HG02763 (cell line): ENCODE results near the gene AOPEP.

ENCODE experiments used
- ATAC-seq: cut with Tn5 transposase; IDR thresholded peaks from one replicate; pipeline ENCODE4 v1.9.1; 2021; ENCODE audit warnings: mild to moderate bottlenecking, moderate library complexity; ENCODE audit not compliant: unreplicated experiment

The AOPEP gene

DNA sequence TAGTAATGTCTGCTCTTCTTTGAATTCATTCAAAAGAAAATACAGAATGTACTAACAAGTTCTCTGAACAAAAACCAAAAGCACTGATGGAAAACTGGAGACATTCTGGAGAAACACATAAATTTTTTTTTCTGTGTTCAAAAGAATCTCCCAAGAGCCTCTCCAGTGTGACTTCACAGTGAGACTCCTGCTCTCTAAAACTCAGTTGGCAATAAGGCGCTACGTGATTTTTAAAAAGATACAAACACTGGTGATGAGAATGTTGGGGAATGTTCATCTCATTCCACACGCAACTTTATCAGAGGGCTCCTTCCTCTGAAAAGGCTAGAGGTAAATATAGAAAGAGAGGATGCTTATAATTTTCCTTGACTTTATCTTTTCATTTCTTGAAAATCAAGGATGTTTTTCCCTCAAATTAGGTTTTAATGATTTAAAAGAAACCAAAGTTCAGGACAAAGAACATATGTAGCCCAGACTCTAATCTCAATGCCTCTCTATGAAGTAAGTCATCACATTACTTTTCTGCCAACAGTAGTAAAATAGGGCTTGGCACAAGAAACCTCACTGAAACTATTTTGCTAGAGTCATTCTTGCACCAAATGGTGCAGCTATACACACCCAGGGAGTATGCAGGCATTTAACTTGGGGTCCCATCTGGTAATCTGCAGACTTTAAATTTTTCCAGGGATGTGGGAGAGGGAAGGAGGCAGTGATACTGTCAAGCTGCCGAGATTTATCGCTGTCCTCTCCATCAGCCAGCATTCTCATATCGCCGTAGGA lies 12.9 kb upstream of the AOPEP start:
- ATAC-seq, result no peak

DNA sequence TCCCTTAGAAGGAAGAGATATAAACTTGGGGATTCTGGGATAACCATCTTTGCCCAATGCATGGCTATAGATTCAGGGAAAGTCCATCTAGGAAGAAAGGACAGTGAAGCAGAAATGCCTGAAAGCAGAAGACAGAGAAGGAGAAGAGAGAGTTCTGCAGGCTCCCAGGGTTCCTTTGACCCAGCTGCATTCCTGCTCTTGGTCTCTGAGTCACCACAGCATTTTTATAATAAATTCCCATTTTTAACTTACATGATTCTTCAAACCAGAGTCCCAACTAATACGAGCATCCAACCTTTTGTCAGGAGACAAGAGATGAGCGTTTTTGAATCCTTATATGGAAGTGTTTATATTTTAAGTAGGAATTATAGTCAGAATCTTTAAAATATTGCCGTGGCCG lies 12.0 kb upstream of the AOPEP start:
- no peak for ATAC-seq

DNA sequence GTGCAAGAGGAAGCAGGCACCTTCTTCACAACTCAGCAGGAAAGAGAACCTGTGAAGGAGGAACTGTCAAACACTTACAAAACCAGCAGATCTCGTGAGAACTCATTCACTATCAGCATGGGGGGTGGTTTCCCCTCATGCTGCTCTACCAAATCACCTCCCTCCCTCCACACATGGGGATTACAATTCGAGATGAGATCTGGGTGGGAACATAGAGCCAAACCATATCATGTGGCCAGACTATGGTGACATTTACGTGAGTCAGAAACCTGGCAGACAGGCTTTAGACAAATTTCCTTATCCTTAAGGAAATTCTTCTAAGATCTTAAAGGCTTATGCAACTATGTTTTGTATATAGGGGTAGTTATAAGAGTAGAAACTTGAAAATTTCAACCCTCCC lies 8.7 kb upstream of the AOPEP start:
- no peak for ATAC-seq

DNA sequence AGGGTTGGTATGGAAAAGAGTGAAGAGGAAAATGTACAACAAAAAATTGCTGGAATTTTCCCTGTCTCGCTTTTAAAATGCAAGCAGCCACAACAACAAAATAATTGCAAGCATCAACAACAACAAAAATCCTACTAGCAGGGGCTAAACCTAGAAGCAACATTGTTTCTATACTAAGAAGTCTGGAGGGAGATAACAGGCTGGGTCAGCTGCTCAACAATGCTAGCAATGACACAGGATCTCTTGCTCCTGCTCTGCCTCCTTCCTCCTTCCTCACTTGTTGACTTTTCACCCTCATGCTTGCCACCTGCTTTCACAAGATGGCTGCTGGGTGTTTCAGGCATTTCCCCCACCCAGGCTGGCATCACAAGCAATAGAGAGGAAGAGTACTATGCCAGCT lies 7.6 kb upstream of the AOPEP start:
- no peak for ATAC-seq

DNA sequence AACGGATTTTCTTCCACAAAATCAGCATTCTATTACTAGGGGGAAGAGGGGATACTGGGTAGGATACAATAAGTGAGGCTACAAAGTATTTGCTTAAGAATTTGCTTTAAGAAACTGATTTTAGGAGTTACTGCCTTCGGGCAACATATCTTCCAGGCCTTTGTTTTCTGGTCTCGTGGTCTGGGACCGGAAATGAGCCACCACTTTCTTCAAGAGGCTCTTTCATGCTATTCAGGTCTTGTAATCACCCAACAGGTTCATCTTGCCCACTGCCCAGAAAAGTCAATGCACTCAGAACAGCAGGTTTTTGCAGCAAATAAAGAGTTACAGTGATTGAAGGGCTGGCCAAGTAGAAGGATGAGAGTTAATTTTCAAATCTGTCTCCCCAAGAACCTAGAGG lies 6.6 kb upstream of the AOPEP start:
- ATAC-seq, result no peak

DNA sequence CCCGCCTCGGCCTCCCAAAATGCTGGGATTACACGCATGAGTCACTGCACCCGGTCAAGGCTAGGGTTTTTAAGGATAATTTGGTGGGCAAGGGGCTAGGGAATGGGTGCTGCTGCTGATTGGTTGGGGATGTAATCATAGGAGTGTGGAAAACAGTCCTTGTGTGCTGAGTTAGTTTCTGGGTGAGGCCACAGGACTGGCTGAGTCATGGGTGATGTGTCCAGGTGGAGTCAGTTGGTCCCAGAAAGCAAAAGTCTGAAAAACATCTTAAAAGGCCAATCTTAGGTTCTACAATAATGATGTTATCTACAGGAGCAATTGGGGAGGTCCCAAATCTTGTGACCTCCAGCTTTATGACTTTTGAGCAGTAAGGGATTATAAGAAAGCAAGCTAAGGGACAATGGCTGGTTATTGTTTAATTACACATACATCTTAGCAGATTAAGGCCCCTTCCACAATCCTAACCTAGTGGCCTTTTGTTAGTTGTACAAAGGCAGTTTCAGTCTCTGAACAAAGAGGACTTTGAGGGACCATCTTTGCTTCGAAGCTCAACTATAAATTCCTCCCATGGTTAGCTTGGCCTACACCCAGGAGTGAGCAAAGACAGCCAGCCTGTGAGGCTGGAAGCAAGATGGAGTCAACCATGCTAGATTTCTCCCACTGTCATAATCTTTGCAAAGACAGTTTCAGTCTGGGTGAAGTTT lies 5.5 kb upstream of the AOPEP start:
- ATAC-seq, result no peak

DNA sequence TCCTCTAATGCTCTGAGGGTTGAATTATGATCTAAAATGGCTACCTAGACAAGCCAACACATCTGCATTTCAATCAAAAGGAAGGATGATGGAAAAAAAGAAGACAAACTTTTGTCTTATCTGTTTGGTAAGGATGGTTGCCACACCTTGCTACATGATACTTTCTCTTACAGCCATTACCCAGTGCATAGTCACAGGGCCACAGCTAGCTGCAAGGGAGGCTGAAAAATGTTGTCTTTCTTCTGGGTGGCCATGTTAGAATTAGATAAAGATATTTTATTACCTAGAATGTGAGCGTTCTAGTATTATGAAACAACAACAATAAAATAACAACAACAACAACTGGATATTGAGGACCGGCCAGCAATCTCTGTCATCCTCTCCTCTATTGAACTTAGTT lies 4.7 kb upstream of the AOPEP start:
- ATAC-seq, result no peak

DNA sequence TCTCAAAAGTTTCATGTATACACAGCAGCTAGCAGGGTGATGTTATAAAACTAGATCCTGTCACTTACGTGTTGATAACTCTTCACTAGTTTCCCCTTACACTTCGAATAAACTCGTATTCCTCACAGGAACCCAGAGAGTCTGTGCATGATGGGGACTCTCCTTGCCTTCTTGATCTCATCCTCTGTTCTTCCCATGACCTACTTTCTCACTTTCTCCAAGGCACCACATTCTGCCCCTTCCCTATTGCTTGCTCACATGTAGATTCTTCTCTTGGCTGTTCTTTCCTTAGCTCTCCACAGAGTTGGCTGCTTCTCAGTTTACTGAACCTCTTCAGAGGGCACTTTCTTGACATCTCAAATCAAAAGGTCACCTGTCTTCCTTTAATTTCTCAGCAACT lies 1.2 kb upstream of the AOPEP start:
- ATAC-seq, result no peak

DNA sequence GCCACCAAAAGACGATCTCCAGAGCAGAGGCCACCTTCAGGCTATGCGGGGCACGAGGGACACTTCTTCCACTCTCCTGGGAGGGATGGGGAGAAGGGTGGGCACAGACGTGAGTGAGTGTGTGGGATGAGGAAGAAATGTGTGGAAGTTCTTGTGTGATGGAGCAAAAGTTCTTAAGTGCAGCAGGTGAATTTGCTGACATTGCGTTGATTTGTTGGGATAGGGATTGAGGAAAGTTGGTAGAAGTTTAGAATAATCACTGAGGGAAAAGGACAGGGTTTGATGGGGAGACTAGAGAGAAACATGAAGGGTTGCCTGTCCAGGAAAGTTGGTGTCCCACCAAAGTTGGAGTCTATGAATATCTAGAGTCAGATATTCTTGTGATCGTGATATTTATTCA lies 2.2 kb downstream of the AOPEP start:
- no peak for ATAC-seq

DNA sequence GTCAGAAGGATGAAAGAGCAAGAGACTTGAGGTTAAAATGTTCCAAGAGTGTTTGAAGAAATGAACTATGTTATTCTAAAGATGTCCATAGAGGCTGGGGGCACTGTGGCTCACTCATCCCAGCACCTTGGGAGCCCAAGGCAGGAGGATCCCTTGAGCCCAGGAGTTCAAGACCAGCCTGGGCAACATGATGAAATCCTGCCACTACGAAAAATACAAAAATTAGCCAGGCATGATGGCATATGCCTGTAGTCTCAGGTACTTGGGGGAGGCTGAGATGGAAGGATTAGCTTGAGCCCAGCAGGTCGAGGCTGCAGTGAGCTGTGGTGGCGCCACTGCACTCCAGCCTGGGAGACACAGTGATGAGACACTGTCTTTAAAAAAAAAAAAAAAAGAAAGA lies 2.7 kb downstream of the AOPEP start:
- no peak for ATAC-seq

DNA sequence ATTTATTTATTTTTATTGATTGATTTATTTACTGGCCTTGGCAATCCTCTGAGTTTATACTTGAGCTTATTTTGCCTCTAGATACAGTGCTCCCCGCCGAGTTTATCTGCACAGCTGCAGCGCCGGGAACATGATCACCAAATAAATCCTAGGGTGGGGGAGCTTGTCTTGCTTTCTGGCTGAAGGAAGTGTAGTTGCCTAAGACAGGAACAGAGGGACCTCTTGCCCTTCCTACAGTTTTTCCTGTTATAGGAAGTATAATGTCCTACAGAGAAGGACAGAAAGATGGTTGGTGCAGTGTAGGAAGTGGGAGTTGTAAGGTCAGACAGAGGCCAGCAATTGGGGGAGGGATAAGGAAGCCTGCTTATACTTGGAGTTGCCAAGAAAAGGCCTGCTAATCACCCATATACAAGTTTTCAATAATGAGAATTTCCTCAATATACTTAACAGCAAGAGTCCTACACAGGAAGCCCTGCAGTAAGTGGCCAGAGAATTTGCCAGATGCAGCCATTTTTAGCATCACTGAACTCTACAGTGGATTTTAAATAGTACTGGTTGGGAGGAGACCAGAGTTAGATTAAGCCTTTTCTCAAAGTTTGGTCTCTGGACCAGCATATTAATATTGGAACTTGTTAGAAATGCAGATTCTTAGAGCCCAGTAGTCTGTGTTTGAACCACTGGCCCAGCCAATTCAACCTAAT lies 7.7 kb downstream of the AOPEP start:
- no peak for ATAC-seq

DNA sequence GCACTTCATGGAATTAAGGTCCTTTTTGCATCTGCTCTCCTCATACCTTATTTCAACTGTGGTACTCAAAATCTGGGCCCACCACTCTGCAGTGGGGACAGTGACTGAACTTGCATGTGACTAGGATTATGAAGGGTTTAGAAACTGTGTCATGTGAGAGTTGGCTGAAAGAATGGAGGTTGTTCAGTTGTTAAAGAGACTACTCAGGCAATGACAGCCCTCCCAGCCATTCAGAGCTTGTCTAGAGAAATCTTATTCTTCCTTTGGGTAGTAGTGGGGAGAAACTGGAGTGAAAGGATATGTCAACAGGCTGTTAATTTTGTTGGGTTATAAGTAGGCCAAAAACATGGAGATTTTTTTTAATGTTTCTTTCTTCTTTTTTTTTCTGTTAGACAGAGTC lies 10.3 kb downstream of the AOPEP start:
- ATAC-seq, result no peak

DNA sequence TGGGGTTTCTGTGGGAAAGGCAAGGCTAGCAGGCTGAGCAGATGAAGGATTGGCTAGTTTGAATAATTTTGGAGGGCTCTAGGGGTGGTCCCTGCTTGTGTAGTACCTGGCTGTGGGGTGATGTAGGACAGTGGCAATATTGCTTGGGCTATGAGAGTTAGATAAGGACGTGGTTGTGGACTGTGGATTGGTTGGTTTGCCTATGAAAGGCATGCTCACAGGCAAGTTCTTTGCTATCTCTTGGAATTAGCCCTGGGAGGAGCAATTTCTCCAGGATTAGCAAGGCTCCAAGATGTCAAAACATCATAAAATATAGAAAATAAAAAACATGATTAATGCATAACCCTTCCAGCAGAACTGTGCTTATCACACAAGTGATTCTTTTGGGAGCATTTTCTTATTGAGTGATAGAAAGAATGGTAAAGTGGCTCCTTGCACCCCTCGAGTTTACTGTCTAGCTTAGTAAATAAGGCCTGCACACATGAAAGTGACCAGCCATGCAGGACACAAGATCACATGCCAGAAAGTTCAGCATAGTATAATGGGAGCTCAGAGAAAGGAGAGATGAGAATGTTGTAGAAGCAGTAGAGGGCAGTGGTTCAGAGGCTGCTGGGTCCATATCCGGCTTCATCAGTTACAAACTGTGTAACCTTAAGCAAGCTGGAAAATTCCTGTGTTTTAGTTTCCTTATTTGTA lies 13.8 kb downstream of the AOPEP start:
- ATAC-seq, result no peak

DNA sequence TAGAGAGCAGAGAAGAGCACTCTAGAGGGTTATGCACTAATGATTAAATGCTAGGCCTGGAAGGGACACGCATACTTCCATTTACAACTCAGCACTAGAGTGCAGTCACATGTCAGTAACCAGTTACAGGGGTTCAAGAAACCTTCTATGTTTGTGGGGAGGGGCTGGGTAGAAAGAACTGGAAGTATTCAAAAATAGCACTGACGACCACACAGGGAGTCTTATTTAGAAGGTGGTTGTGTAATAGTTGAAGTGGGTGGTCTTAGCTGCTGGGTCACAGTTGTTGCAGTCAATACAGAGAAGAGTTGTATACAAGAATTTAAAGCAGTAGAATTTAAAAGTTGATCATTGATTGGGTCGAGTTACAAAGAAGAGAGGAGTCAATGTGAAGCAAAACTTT lies 15.4 kb downstream of the AOPEP start:
- no peak for ATAC-seq

DNA sequence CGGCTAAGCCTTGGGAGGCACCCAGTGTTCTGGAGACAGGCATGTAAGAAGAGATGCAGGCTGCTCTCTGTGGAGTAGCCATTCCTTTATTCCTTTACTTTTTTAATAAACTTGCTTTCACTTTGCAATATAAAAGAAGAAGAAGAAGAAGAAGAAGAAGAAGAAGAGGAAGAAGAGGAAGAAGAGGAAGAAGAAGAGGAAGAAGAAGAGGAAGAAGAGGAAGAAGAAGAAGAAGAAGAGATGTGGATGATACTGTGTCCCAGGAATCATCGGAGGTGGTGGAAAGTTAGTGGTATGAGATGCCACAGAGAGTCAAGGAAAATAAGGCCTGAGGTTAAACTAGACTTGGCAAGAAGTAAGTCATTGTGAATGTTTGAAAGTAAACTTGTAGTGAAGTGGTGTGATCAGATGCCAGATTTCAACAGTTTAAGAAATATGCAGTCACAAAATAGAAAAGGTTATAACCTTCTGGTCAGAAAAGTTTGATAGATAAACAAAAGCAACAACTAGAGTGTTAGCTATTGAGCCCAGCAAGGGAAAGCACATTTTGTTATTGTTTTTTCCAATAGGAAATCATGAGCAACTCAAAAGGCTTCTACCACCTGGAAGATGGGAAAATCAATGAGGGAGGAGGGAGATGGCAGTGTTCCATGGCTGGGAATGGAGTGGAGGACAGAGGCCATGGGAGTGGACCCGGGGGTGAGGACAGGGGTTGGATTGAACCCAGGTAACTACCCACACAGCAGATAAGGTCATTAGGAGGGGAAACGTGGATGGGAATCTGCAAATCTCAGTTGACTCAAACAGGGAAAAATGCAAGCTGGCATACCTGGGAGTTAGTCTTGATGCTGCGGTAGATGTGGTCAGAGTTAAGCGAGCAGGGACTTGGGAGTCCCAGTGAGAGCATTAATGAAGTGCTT lies 16.8 kb downstream of the AOPEP start:
- no peak for ATAC-seq

DNA sequence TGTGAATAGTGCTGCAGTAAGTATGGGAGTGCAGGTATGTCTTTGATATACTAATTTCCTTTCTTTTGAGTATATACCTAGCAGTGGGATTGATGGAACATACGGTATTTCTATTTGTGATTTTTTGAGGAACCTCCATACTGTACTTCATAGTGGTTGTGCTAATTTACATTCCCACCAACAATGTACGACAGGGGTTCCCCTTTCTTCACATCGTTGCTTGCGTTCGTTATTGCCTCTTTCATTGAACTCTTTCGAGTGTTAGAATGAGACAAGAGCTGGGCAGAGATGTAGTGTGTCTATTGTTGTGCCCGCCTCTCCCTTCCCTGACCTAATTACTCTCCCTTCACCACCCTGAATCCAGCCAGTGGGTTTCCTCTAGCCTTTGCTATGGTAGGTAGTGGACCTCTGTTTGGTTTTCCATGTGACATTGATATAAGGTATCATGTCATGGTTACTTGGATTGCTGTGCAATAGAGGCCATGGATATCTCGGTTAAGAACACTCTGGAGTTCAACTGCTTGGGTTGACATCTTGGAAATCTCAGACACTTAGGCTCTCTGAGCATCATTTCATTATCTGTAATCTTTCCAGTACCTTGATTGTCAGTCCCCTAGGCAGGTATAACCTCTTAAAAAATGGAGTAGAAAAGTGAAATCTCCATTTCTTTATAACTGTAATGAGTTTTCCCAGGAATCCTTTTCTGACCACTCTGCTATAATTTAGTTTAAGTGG lies 19.5 kb downstream of the AOPEP start:
- no peak for ATAC-seq

DNA sequence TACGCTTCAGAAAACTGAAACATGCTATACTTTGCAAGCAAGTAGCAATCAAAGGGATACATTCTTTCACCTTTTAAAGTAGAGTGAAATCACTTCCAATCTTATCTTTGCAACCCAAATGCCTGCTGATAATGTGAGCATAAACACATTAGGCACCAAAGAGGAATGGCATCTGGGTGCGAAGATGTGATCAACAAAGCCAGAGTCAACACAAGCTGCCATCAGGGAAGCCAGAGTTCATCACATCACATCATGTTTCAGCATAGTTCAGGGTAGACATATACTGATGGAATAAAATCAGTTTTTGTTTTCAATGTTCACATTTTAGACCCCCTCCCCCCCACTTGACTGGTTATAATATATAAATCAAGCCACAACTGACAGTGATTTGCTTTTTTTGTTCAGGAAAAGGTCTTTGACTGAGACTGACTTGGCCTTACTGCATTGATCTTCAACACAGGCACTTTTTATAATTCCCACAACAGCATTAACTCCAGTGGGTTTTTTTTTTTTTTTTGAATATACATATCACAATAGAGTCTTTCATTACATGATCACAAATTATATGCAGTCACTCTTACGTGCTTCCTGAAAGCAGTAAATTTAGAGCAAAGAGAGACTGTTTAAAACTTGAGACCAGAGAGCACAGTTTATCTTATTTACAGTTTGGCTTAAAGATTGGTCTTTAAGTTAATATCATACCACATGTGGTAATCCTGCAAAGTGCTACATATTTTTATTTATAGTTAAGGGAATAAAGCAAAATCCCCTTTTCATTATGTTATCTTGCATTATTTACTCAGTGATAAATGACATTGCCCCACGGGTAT lies 20.3 kb downstream of the AOPEP start:
- no peak for ATAC-seq

DNA sequence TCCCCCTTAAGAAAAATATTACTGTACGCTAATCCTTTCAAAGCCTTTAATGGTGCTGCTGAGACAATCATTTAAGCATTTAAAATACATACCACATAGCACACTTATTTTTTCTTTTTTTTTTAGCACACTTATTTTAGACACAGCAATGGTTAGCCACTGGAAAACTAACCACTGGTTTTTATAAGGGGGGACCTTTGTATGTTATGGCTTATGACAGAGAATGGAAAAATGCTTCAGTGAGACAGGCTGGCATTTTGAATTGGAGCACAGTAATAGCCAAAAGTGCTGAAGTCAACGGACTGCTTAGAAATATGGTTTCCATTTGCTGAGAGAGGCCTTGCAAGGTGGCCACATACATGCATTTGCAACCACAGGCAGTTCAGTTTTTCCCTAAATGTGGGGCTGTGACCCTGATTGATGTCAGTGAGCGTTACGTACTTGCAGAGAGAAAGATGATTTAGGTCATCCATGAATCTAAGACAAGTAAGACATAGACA lies 28.5 kb downstream of the AOPEP start:
- no peak for ATAC-seq

DNA sequence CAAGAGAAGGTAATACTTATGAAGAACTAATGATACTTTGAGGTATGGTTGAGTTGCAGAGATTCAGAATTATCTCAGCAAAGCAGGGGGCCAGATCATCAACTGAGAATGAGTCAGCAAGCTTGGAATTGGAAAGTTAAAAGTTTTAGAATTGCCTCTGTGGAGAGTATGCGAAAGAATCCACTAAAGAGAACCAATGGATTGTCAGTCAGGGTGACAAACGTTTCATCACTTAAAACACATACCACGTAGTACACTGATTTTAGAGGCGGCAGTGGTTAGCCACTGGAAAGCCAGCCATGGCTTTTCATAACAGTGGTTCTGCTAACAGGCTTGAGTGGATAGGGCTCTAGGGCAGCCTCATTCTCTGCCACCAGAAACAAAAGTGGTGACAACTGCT lies 30.7 kb downstream of the AOPEP start:
- no peak for ATAC-seq
